ENCODE data around the gene YARS1. TPM values are rescaled to one million over a fixed set of nuclear protein-coding genes. Genes with fewer than 3 reads are reported as not detected.
A peak's percentile ranks its signal among the peaks of the same experiment; 100 is the strongest.

The YARS1 gene
- total and polyA plus RNA-seq, 2 experiments from 2014 or later: 134 to 182 TPM

DNA sequence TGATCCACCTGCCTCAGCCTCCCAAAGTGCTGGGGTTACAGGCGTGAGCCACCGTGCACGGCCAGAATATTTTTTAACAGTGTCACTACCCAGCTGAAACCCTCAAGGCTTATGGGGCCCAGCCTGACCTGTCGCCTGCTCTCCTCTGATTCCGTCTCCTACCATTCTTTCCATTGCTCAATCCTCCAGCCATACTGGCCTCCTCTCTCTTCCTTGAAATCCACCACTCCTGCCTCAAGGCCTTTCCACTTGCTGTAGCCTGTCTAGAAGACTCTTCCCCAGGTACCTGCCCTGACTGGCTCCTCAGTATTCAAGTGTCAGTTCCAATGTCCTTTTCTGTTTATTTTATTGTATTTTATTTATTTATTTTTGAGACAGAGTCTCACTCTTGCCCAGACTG is 53.9 kb downstream of the YARS1 start (continued):
- no peak for TF ChIP-seq ZNF462 (CRISPR knock-in tag; IDR thresholded peaks at IDR 0.05)
- no peak for TF ChIP-seq JUNB (IDR thresholded peaks at IDR 0.05; ENCODE audit: unreplicated experiment)
- no peak for TF ChIP-seq ZNF114 (CRISPR knock-in tag; IDR thresholded peaks at IDR 0.05)
- no peak for TF ChIP-seq POLR2AphosphoS5 (IDR thresholded peaks at IDR 0.05; ENCODE audit: low read depth)
- TF ChIP-seq EZH2phosphoT487 (IDR thresholded peaks at IDR 0.05; ENCODE audit: unreplicated experiment): no peak
- no peak for TF ChIP-seq CTCF (conservative IDR thresholded peaks at IDR 0.05; ENCODE audit: low read depth in 2 of 2)

DNA sequence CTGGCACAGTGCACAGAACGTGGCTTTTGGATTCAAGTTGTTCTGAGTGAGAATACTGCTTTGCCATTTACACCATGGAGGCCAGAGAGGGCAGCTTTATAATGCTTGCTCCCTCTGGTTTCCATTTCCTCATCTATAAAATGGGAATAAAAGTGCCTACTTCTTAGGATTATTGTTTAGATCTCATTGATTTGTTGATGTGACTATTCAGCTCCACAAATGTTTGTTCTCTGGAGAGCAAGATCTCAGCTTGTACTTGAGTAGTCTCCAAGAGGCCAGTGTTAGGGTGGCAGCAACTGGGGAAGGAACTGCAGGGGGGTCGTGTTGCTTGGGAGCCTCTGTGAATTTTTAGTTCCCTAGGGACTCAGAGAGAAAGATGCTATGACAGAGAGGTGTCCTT is 55.2 kb downstream of the YARS1 start:
- DNase-seq (ENCODE audit: low spot score) (no peak), ATAC-seq (no peak)
- H3K4me1 ChIP-seq (ENCODE audit: insufficient read depth): peaks cover 83% of the 10 kb centered on the region
- Mint-ChIP-seq H3K27ac (peak overlapping the region; percentile 99), H3K4me3 (peak overlapping the region; percentile 11; the same call in 1 of the 3 replicates), H3K4me1 (peaks cover 79% of the 10 kb centered on the region), H3K36me3 (ENCODE audit: low read depth) (peaks cover 18% of the 10 kb centered on the region), H3K27me3 (ENCODE audit: insufficient read depth, low read depth, poor library complexity) (peaks cover 21% of the 10 kb centered on the region), H3K9me3 (no peaks in the 10 kb centered on the region; the same call in 2 of the 3 replicates)
- H4K20me1 ChIP-seq (replicated peaks; ENCODE audit: insufficient read depth): peaks cover 4% of the 10 kb centered on the region
- H2AFZ ChIP-seq: no peak overlapping the region
- H3K79me2 ChIP-seq (replicated peaks; ENCODE audit: insufficient read depth): peaks cover 78% of the 10 kb centered on the region
- H3K4me2 ChIP-seq: peak overlapping the region; percentile 74
- no peaks in the 10 kb centered on the region for H3K9me2 ChIP-seq (ENCODE audit: insufficient read depth)
- no peaks in the 10 kb centered on the region for H3K27me3 ChIP-seq (ENCODE audit: insufficient read depth)
- H3K27ac ChIP-seq (ENCODE audit: low read depth): peak overlapping the region; percentile 100
- peaks cover 46% of the 10 kb centered on the region for H3F3A ChIP-seq (replicated peaks; ENCODE audit: low read depth)
- H3K36me3 ChIP-seq (ENCODE audit: insufficient read depth): 0 out of 2 replicates have a peak, but pooled peaks cover 3% of the 10 kb centered on the region
- peak overlapping the region; percentile 44; the same call in 1 of the 2 replicates for H3K4me3 ChIP-seq
- no peak for TF ChIP-seq REST (IDR thresholded peaks at IDR 0.05; ENCODE audit: unreplicated experiment)
